Fibroblast of lung (primary cell): Measurements from ENCODE around the gene ISYNA1.

Source experiments
- CTCF ChIP-seq, 2 donors: IDR thresholded peaks in 1 of 2; conservative IDR thresholded peaks in 1 of 2; 1 replicate in 1 of 2; 2 replicates in 1 of 2; pipeline ENCODE4 v1.5.1; 2011 to 2012; ENCODE audit warnings: low read length in 2 of 2, control low read depth in 1 of 2, inconsistent platforms in 1 of 2, low read depth in 1 of 2, mild to moderate bottlenecking in 1 of 2
- EZH2 ChIP-seq: IDR thresholded peaks from 2 replicates; pipeline ENCODE4 v1.5.1; 2012; ENCODE audit warnings: low read length, control low read depth, mild to moderate bottlenecking; ENCODE audit errors: missing control alignments

GRCh38 chr19:18434411-18435175 is 3.3 kb downstream of the ISYNA1 start:
- TF ChIP-seq CTCF (conservative IDR thresholded peaks at IDR 0.05 in 1 of 2, IDR thresholded peaks at IDR 0.05 in 1 of 2; ENCODE audit: low read depth in 1 of 2, low read length in 2 of 2): no peak
- TF ChIP-seq EZH2: no peak
